SIG-M5 treated with dmso at 0.1 percent for 504 hours (cell line): ENCODE measurements around the gene PACS2.
A peak's percentile ranks its signal among the peaks of the same experiment; 100 is the strongest.
"Not testable (repeated sequence)": the region's sequence is repeated elsewhere in the genome, so short reads cannot be mapped to it uniquely, and the experiment has no call there.

Experiments used
- DNase-seq: peaks from one replicate; lab custom pipeline; 2025; ENCODE audit not compliant: unreplicated experiment; lab: John Stamatoyannopoulos, UW

Gene PACS2

GRCh38 chr14:105287249-105288102 lies 27.1 kb upstream of the PACS2 start:
- no peak for DNase-seq

- not testable (repeated sequence) for DNase-seq
These were observed 25.6 kb upstream of the PACS2 start for GRCh38 chr14:105288936-105289335.

GRCh38 chr14:105290621-105291346 lies 23.8 kb upstream of the PACS2 start:
- no peak for DNase-seq

- DNase-seq = no peak
These were observed 21.5 kb upstream of the PACS2 start for GRCh38 chr14:105292826-105293711.

- DNase-seq = no peak
These were observed 20.4 kb upstream of the PACS2 start for GRCh38 chr14:105294142-105294597.

DNA sequence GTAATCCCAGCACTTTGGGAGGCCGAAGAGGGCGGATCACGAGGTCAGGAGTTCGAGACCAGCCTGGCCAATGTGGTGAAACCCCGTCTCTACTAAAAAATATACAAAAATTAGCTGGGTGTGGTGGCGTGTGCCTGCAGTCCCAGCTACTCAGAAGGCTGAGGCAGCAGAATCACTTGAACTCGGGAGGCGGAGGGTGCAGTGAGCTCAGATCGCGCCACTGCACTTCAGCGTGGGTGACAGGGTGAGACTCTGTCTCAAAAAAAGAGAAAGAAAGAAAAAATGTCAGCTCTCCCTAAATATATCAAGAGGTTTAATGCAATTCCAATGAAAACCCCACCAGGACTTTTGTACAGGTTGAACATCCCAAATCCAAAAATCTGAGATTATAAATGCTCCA lies 17.2 kb upstream of the PACS2 start:
- DNase-seq = not testable (repeated sequence)

- no peak for DNase-seq
These were observed 14.7 kb upstream of the PACS2 start for GRCh38 chr14:105299654-105300541.

- peak; percentile 90 for DNase-seq
These were observed 13.9 kb upstream of the PACS2 start, which contains the start of gene BRF1 for GRCh38 chr14:105300542-105301102. BRF1 (minus strand) TSS chr14:105301001; CDS start chr14:105300629, 372 bp downstream.

DNA sequence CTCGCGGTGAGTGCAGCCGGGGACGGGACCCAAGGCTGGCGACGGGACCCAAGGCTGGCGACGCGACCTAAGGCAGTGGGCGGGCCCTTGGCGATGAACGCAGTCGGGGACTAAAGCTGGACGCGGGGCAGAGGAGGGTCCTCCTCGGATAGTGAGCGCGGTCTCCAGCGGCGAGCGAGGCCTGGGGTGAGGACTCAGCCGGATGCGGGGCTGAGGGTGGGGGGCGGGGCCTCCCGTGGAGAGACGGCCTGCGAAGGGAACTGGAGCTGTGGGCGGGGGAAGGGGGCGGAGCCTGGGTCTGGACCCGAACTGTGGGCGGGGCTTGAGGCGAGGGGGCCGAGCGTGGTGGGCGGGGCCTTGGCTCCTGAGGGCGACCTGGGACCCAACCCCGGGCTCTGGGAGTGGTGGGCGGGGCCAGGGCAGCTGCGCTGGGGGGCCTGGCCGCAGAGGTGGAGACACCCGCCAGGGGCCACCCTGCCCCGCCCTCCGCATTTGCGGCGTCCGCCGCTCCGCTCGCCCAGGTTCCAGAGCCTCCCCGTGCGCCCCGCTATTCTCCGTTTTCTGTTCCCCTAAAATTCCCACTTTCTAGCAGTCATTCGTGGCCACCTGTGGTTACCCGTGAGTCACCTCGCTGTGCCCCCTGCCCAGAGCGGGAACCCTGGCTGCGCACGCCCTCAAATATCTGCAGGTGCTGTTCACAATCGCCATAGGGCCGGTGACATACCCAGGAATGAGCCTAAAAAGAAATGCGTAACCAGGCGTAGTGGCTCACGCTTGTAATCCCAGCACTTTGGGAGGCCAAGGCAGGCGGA lies 13.2 kb upstream of the PACS2 start:
- DNase-seq = peak; percentile 89

- not testable (repeated sequence) for DNase-seq
These were observed 12.7 kb upstream of the PACS2 start for GRCh38 chr14:105301915-105302249.

DNA sequence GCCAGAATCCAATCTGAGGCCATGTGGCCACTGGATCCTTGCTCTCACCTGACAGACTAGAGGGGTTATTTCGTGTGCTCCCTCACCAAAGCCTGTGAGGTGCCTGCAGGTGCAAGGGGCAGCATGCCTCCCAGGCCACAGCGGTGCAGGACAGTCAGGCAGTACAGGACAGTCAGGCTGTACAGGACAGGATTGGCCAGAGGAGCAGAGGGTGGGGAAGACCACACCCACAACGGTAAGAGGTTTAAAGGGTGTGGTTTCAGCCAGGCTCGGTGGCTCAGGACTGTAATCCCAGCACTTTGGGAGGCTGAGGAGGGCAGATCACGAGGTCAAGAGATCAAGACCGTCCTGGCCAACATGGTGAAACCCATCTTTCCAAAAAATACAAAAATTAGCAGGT lies 10.6 kb upstream of the PACS2 start:
- DNase-seq = no peak

DNA sequence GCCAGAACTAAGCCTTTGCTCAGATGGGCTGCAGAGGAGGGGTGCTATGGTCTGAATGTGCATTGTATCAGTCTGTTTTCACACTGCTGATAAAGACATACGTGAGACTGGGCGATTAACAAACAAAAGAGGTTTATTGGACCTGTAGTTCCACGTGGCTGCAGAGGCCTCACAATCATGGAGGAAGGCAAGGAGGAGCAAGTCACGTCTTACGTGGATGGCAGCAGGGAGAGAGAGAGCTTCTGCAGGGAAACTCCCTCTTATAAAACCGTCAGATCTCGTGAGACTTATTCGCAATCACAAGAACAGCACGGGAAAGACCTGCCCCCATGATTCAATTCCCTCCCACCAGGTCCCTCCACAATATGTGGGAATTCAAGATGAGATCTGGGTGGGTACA lies 10.0 kb upstream of the PACS2 start:
- DNase-seq = no peak

DNA sequence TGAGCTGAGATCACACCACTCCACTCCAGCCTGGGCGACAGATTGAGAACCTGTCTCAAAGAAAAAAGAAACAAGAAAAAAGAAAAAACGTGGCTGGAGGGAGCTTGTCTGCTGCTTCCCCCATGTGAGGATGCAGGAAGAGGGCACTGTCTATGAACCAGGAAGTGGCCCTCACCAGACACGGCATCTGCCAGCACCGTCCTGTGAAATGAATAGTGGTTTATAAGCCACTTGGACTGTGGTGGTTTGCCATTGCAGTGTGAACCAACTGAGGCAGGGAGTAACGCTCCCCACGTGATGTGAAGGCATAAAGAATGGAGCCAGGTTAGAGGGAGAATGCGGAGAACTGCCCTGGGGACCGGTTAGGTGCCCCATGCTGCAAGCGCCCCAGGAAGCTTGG lies 9.2 kb upstream of the PACS2 start:
- DNase-seq = no peak

- no peak for DNase-seq
These were observed 8.8 kb upstream of the PACS2 start for GRCh38 chr14:105305791-105306190.

GRCh38 chr14:105307052-105307727 lies 7.4 kb upstream of the PACS2 start:
- DNase-seq = no peak

GRCh38 chr14:105309371-105309770 lies 5.2 kb upstream of the PACS2 start:
- DNase-seq = no peak

DNA sequence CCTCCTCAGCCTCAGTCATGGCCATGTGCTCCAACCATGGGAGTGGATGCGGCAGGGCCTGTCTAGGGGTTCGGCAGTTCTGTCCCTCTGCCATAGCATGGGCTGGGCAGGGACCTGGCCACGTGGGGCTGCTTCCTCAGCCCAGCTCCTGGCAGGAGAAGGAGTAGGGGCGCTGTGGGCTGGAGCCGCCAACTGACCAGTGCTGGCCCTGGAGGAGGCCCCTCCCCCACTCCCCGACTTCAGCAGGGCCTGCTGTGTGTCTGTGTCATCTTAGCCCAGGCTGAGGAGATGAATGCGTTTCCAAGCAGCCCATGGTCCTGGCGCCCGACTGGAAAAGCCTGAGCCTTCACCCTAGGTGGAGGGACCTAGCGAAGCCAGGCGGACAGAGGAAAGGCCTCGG lies 2.7 kb upstream of the PACS2 start:
- no peak for DNase-seq

DNA sequence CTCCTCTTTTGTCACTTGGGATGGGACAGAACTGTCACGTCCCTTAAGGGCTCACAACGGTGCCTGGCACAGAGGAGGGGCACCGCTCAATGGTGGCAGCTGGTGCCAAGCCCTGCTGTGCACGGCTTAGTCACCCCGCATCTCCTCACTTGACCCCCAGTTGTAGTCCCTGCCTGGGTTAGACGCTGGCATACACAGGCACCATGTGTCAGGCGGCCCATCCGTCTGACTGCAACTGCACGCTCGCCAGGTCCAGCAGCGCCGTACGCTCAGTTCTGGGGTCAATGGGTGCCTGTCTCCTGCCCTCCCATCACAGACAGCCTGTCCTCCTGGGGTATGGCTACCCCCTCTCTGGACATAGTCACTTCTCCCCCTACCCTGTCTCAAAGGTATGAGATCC lies 1.6 kb upstream of the PACS2 start:
- no peak for DNase-seq
